GM12873 (cell line): ENCODE results near the gene PBRM1.

Experiments used
- CTCF ChIP-seq: IDR thresholded peaks from 2 replicates; pipeline ENCODE4 v1.5.1; 2012; ENCODE audit warnings: low read depth, mild to moderate bottlenecking, moderate library complexity, low read length, control low read depth; ENCODE audit not compliant: insufficient read depth; ENCODE audit errors: missing control alignments

Gene PBRM1

GRCh38 chr3:52596658-52597265 is 89.0 kb downstream of the PBRM1 start:
- no peak for TF ChIP-seq CTCF

GRCh38 chr3:52593103-52593502 is 92.6 kb downstream of the PBRM1 start:
- no peak for TF ChIP-seq CTCF

DNA sequence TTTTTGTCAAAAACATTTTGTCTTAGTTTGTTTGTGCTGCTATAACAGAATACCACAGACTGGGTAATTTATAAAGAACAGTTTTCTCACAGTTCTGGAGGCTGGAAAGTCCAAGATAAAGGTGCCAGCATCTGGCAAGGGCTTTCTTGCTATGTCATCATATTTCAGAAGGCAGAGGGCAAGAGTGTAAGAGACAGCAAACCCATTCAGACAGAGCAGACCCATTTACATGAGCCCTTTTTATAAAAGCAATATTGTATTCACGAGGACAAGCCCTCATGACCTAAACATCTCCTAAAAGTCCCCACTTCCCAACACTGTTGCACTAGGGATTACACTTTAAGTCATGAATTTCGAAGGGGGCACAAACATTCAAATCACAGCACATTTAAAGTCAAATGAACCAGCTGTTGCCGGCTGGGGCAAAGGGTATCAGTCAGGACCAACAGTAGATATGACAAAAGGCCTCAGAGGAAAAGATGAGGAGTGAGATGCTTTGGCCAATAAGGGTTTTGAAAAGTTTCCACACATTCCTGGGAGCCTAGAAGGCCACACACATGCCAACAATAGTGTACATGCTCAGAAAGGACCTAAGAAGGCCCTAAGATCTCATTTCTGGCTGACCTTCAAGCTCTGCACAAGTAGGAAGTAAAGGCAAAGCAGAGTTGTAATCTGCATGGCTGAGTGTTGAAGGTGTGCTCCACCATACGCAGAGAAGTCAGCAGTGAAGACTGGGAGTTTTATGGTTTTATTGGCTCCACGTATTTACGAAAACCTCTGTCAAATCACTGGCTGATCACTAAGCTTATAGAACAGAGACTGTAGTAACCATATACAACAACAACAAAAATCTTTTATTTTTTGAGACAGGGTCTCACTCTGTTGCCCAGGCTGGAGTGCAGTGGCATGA is 111.4 kb downstream of the PBRM1 start:
- TF ChIP-seq CTCF: no peak

DNA sequence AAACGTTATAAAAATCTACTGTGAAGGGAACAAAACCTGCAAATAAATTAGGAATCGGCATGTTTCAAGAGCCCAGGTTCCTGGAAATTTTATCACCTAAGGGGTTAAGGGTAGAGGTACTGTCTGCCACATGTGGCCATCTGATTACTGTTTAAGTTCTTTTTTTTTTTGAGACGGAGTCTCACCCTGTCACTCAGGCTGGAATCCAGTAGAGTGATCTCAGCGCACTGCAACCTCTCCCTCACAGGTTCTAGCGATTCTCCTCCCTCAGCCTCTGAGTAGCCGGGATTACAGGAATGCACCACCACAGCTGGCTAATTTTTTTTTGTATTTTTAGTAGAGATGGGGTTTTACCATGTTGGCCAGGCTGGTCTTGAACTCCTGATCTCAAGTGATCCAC is 113.5 kb downstream of the PBRM1 start:
- TF ChIP-seq CTCF: no peak

DNA sequence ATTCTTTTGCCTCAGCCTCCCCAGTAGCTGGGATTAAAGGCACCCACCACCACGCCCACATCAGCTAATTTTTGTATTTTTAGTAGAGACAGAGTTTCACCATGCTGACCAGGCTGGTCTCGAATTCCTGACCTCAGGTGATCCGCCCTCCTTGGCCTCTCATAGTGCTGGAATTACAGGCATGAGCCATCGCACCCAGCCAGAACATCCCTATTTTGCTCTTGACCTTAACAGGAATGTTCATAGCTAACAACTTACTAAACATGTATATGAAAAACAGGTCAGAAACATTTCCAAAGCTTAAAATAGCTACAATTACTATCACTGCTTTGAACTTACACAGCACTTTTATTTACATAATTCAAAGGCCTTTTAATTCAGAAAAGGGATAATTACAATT is 115.6 kb downstream of the PBRM1 start:
- TF ChIP-seq CTCF: no peak

DNA sequence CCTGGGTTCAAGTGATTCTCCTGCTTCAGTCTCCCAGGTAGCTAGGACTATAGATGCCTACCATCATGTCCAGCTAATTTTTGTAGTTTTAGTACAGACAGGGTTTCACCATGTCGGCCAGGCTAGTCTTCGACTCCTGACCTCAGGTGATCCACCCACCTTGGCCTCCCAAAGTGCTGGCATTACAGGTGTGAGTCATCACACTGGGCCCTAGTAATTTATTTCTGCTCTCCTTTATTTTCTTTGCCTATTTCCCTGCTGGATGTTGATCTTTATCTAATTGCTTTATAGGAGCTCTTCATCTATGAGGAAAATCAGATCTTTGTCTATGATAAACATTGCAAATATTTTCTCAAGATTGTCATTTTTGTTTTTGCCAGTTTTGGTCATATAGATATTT is 117.6 kb downstream of the PBRM1 start:
- no peak for TF ChIP-seq CTCF

DNA sequence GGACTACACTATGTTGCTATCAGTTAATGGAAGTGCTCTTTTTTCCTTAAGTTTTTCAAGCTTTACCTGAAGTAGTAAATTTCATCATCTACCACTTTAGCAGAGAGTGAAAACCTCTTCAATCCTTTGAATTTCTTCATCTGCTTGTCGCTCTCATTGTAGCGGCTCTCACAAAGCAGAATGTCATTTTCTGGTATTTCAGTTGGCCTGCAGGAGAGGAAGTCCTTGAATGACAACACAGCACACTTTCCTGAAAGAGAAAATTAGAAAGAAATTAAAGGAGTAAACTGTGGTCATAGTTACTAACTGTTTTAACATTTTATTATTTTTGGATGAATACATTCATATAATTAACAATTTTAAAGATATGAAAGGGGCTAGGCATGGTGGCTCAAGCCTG is 121.7 kb downstream of the PBRM1 start:
- no peak for TF ChIP-seq CTCF
